GM19372 (cell line): ENCODE measurements around the gene AFMID.
"Not testable (repeated sequence)": the region's sequence is repeated elsewhere in the genome, so short reads cannot be mapped to it uniquely, and the experiment has no call there.

Experiments
- ATAC-seq: cut with Tn5 transposase; IDR thresholded peaks from one replicate; pipeline ENCODE4 v1.9.1; 2021; ENCODE audit warnings: mild to moderate bottlenecking, low read depth, moderate library complexity; ENCODE audit not compliant: unreplicated experiment

AFMID gene

GRCh38 chr17:78252701-78253635 is 65.8 kb downstream of the AFMID start:
- ATAC-seq: no peak

GRCh38 chr17:78253636-78253945 is 66.4 kb downstream of the AFMID start:
- not testable (repeated sequence) for ATAC-seq

GRCh38 chr17:78253946-78254672 is 66.9 kb downstream of the AFMID start:
- ATAC-seq: peak; percentile 49

- no peak for ATAC-seq
Observed at GRCh38 chr17:78255029-78255656, 68.0 kb downstream of the AFMID start.

GRCh38 chr17:78255953-78256706 is 69.0 kb downstream of the AFMID start:
- ATAC-seq: no peak

GRCh38 chr17:78256707-78257591 is 69.8 kb downstream of the AFMID start:
- ATAC-seq: no peak
